IMR-90 (cell line): ENCODE data around the gene PPIH. TPM values are rescaled to one million over a fixed set of nuclear protein-coding genes. Genes with fewer than 3 reads are reported as not detected.

Experiments
- ATAC-seq: fragments of 200-7000 bp; cut with Tn5 transposase; 2 replicates; pipeline ENCODE4 v1.9.1; 2020; ENCODE audit warnings: low read depth, mild to moderate bottlenecking, moderate library complexity
- BruUV-seq: library from RNA; stranded (reverse); fragments of 400-500 nt; replicated peaks from 2 replicates; lab custom pipeline; 2021; lab: Mats Ljungman, UMichigan
- CTCF ChIA-PET: fragments of 300-600 bp; formaldehyde crosslinking; extraction: SDS; loops from one replicate; lab custom pipeline; 2021; ENCODE audit warnings: antibody characterized with exemption; lab: Yijun Ruan, JAX
- POLR2A ChIA-PET: fragments of 300-600 bp; sonication (Branson Sonifier 250); formaldehyde crosslinking; loops from one replicate; lab custom pipeline; 2022; ENCODE audit warnings: antibody characterized with exemption; ENCODE audit not compliant: unreplicated experiment; lab: Charles Lee
- DNase-seq: peaks from one replicate; pipeline ENCODE4 v3.0.0; 2013
- H2AFZ ChIP-seq: replicated peaks from 2 replicates; pipeline ENCODE3; 2013; ENCODE audit warnings: low read length, mild to moderate bottlenecking; ENCODE audit not compliant: poor library complexity
- H2AK5ac ChIP-seq: 2 replicates; pipeline ENCODE4 v1.6.1; 2013; ENCODE audit warnings: low read depth, low read length, inconsistent platforms
- H2AK9ac ChIP-seq: replicated peaks from 2 replicates; pipeline ENCODE3; 2013; ENCODE audit warnings: mild to moderate bottlenecking, low read depth, low read length, moderate library complexity; ENCODE audit not compliant: poor library complexity
- H2BK120ac ChIP-seq: 2 replicates; pipeline ENCODE4 v1.6.1; 2013; ENCODE audit warnings: low read depth, low read length, inconsistent platforms
- H2BK15ac ChIP-seq: 3 replicates; pipeline ENCODE4 v1.6.1; 2013; ENCODE audit warnings: low read depth, low read length, inconsistent platforms
- H2BK20ac ChIP-seq: 2 replicates; pipeline ENCODE4 v1.6.1; 2013; ENCODE audit warnings: low read depth, mild to moderate bottlenecking, inconsistent platforms, low read length, moderate library complexity
- H2BK5ac ChIP-seq: 2 replicates; pipeline ENCODE4 v1.6.1; 2013; ENCODE audit warnings: mild to moderate bottlenecking, low read depth, low read length, inconsistent platforms; ENCODE audit not compliant: poor library complexity, severe bottlenecking
- H3K14ac ChIP-seq: replicated peaks from 2 replicates; pipeline ENCODE4 v1.6.1; 2013; ENCODE audit warnings: low read depth, low read length, inconsistent platforms
- H3K18ac ChIP-seq: 2 replicates; pipeline ENCODE4 v1.6.1; 2013; ENCODE audit warnings: low read depth, low read length, control low read depth
- H3K23ac ChIP-seq: 2 replicates; pipeline ENCODE4 v1.6.1; 2013; ENCODE audit warnings: low read depth, low read length, inconsistent platforms
- H3K27ac ChIP-seq: 2 replicates; pipeline ENCODE4 v1.5.1; 2013; ENCODE audit warnings: mild to moderate bottlenecking, control low read depth, low read length; ENCODE audit not compliant: insufficient read depth
- H3K27me3 ChIP-seq: 2 replicates; pipeline ENCODE4 v1.6.1; 2013; ENCODE audit warnings: low read length; ENCODE audit not compliant: control insufficient read depth, insufficient read depth
- H3K36me3 ChIP-seq: 2 replicates; pipeline ENCODE4 v1.6.1; 2013; ENCODE audit warnings: low read length, mixed read lengths; ENCODE audit not compliant: control insufficient read depth, insufficient read depth
- H3K4ac ChIP-seq: 2 replicates; pipeline ENCODE4 v1.6.1; 2013; ENCODE audit warnings: low read depth, low read length, inconsistent platforms
- H3K4me1 ChIP-seq: 2 replicates; pipeline ENCODE4 v1.6.1; 2013; ENCODE audit warnings: low read length, mixed read lengths; ENCODE audit not compliant: control insufficient read depth, insufficient read depth
- H3K4me2 ChIP-seq: 2 replicates; pipeline ENCODE4 v1.6.1; 2013; ENCODE audit warnings: low read depth, mild to moderate bottlenecking, control low read depth, low read length, moderate library complexity
- H3K4me3 ChIP-seq: 2 replicates; pipeline ENCODE4 v1.5.1; 2013; ENCODE audit warnings: low read depth, mild to moderate bottlenecking, control low read depth, low read length, moderate library complexity; ENCODE audit not compliant: insufficient read depth
- H3K56ac ChIP-seq: 2 replicates; pipeline ENCODE4 v1.6.1; 2013; ENCODE audit warnings: low read length, inconsistent platforms; ENCODE audit not compliant: insufficient read depth; ENCODE audit errors: extremely low read depth
- H3K79me1 ChIP-seq, 2 experiments: 2 replicates each; pipeline ENCODE4 v1.6.1; 2013; ENCODE audit warnings: low read length in 2 of 2, inconsistent platforms in 1 of 2, low read depth in 1 of 2
- H3K9ac ChIP-seq: 2 replicates; pipeline ENCODE4 v1.6.1; 2013; ENCODE audit warnings: low read depth, low read length, control low read depth
- H3K9me1 ChIP-seq: 2 replicates; pipeline ENCODE4 v1.6.1; 2013; ENCODE audit warnings: low read length, inconsistent platforms; ENCODE audit not compliant: insufficient read depth
- H3K9me3 ChIP-seq: 2 replicates; pipeline ENCODE4 v1.6.1; 2013; ENCODE audit warnings: low read length; ENCODE audit not compliant: control insufficient read depth, insufficient read depth
- H4K20me1 ChIP-seq: 2 replicates; pipeline ENCODE4 v1.6.1; 2013; ENCODE audit warnings: low read length, inconsistent platforms; ENCODE audit not compliant: insufficient read depth
- H4K5ac ChIP-seq: 2 replicates; pipeline ENCODE4 v1.6.1; 2013; ENCODE audit warnings: mild to moderate bottlenecking, low read depth, low read length, control low read depth
- H4K8ac ChIP-seq, 2 experiments: 2 replicates each; pipeline ENCODE4 v1.6.1; 2013; ENCODE audit warnings: low read depth in 2 of 2, low read length in 2 of 2, control low read depth in 1 of 2, inconsistent platforms in 1 of 2
- H4K91ac ChIP-seq: 2 replicates; pipeline ENCODE4 v1.6.1; 2013; ENCODE audit warnings: low read depth, low read length, inconsistent platforms; ENCODE audit not compliant: insufficient read depth
- BHLHE40 ChIP-seq: fragments of 150-350 bp; IDR thresholded peaks from 2 replicates; pipeline ENCODE4 v1.6.1; 2016; ENCODE audit warnings: mild to moderate bottlenecking, low read depth, low read length
- CEBPB ChIP-seq: IDR thresholded peaks from 2 replicates; pipeline ENCODE4 v1.6.1; 2012; ENCODE audit warnings: low read depth, low read length, improper control_type of control experiment
- CHD1 ChIP-seq: IDR thresholded peaks from 2 replicates; pipeline ENCODE4 v1.6.1; 2012; ENCODE audit warnings: low read depth, low read length, improper control_type of control experiment
- CTCF ChIP-seq: conservative IDR thresholded peaks from 2 replicates; pipeline ENCODE4 v1.5.1; 2012; ENCODE audit warnings: mild to moderate bottlenecking, low read depth, low read length, improper control_type of control experiment
- ELK1 ChIP-seq: fragments of 150-350 bp; IDR thresholded peaks from 2 replicates; pipeline ENCODE4 v1.6.1; 2016; ENCODE audit warnings: low read depth, mild to moderate bottlenecking, low read length, moderate library complexity, borderline replicate concordance
- FOS ChIP-seq: fragments of 150-350 bp; IDR thresholded peaks from 2 replicates; pipeline ENCODE4 v1.6.1; 2016; ENCODE audit warnings: low read depth, low read length
- MAFK ChIP-seq: IDR thresholded peaks from 2 replicates; pipeline ENCODE4 v1.6.1; 2012; ENCODE audit warnings: low read depth, low read length, improper control_type of control experiment
- MAZ ChIP-seq: IDR thresholded peaks from 2 replicates; pipeline ENCODE4 v1.6.1; 2012; ENCODE audit warnings: low read depth, mild to moderate bottlenecking, low read length, improper control_type of control experiment, moderate library complexity, borderline replicate concordance
- MXI1 ChIP-seq: IDR thresholded peaks from 2 replicates; pipeline ENCODE4 v1.6.1; 2012; ENCODE audit warnings: low read depth, mild to moderate bottlenecking, low read length, moderate library complexity, borderline replicate concordance
- NFE2L2 ChIP-seq: fragments of 150-350 bp; IDR thresholded peaks from 2 replicates; pipeline ENCODE4 v1.6.1; 2016; ENCODE audit warnings: low read depth, mild to moderate bottlenecking, low read length
- POLR2A ChIP-seq: IDR thresholded peaks from 2 replicates; pipeline ENCODE4 v1.6.1; 2012; ENCODE audit warnings: mild to moderate bottlenecking, low read depth, low read length
- RAD21 ChIP-seq: IDR thresholded peaks from 2 replicates; pipeline ENCODE4 v1.6.1; 2012; ENCODE audit warnings: low read length, improper control_type of control experiment
- RCOR1 ChIP-seq: IDR thresholded peaks from 2 replicates; pipeline ENCODE4 v1.6.1; 2012; ENCODE audit warnings: mild to moderate bottlenecking, low read length, improper control_type of control experiment; ENCODE audit not compliant: insufficient replicate concordance
- RFX5 ChIP-seq: IDR thresholded peaks from 2 replicates; pipeline ENCODE4 v1.8.0; 2012; ENCODE audit warnings: low read depth, mild to moderate bottlenecking, low read length, moderate library complexity
- SMC3 ChIP-seq: fragments of 150-350 bp; IDR thresholded peaks from 2 replicates; pipeline ENCODE4 v1.6.1; 2016; ENCODE audit warnings: low read depth, mild to moderate bottlenecking, antibody characterized with exemption, low read length, moderate library complexity
- USF2 ChIP-seq: fragments of 150-350 bp; IDR thresholded peaks from 2 replicates; pipeline ENCODE4 v1.6.1; 2017; ENCODE audit warnings: mild to moderate bottlenecking, antibody characterized with exemption, low read length, low read depth
- WGBS, 2 experiments: methylation state at CpG; one replicate each; pipeline versions ENCODE4 v1.1.5 to v1.1.7; 2013; ENCODE audit warnings: missing lambda C conversion rate in 2 of 2; ENCODE audit not compliant: insufficient read length in 1 of 2; ENCODE audit errors: extremely low coverage in 2 of 2; 5-methylcytosine and 5-hydroxymethylcytosine counted together
- dilution Hi-C: fragments of 300-500 bp; cut with HindIII; formaldehyde crosslinking; loops from one replicate; pipeline ENCODE4 v1.14.3; 2018; ENCODE audit warnings: low sequenced_read_pairs; ENCODE audit not compliant: unreplicated experiment
- in situ Hi-C: fragments of 300-500 bp; cut with MboI; formaldehyde crosslinking; loops from 3 replicates; pipeline ENCODE4 v1.14.3; 2019; ENCODE audit warnings: low sequenced_read_pairs, inconsistent platforms, mixed read lengths
- intact Hi-C: fragments of 100-400 bp; cut with micrococcal nuclease; formaldehyde crosslinking; loops from 2 replicates; pipeline ENCODE4 v1.10.0; 2022
- polyA plus RNA-seq, 3 experiments: library from polyadenylated mRNA; depleted of rRNA; stranded (reverse); fragments of >200 nt; gene quantifications; 2 replicates each; pipeline ENCODE4 v1.2.3, GENCODE V29; 2012; ENCODE audit warnings: low replicate concordance in 1 of 3
- total RNA-seq: library from RNA; depleted of rRNA; stranded (reverse); fragments of >200 nt; gene quantifications from 2 replicates; pipeline ENCODE4 v1.2.3, GENCODE V29; 2012

The PPIH gene
- total and polyA plus RNA-seq, 2 of the 4 experiments (the other 2 are of a cell fraction), result 22.4 to 52.1 TPM

- no peak overlapping the region for H3K4ac ChIP-seq
- H2BK120ac ChIP-seq, result no peak overlapping the region
- in situ Hi-C loops, result no loop called here
- no peak overlapping the region for H2AK5ac ChIP-seq
- no peak overlapping the region for H3K27ac ChIP-seq
- no peak overlapping the region for H3K9ac ChIP-seq
- H3K4me1 ChIP-seq, result no peaks in the 10 kb centered on the region
- WGBS, 2 experiments, result no CpG with 5 or more reads among the region's 6 CpGs
- H2BK5ac ChIP-seq, result no peak overlapping the region
- no peaks in the 10 kb centered on the region for H3K9me3 ChIP-seq
- no TSS peak for BruUV-seq
- no peak overlapping the region for H2BK20ac ChIP-seq
- H3K4me3 ChIP-seq, result no peak overlapping the region
- DNase-seq (no peak), ATAC-seq (no peak)
- no peak overlapping the region for H4K8ac ChIP-seq
- intact Hi-C loops, result no loop called here
- no peaks in the 10 kb centered on the region for H3K36me3 ChIP-seq
- H4K5ac ChIP-seq, result no peak overlapping the region
- no peaks in the 10 kb centered on the region for H4K20me1 ChIP-seq
- no peak overlapping the region for H3K14ac ChIP-seq
- H3K18ac ChIP-seq, result no peak overlapping the region
- no peaks in the 10 kb centered on the region for H3K79me1 ChIP-seq
- POLR2A ChIA-PET, result no interaction called here
- H4K91ac ChIP-seq, result no peak overlapping the region
- TF ChIP-seq POLR2A (no peak), CTCF (no peak), MXI1 (no peak), FOS (no peak), RCOR1 (no peak), SMC3 (no peak), ELK1 (no peak), MAZ (no peak), BHLHE40 (no peak), CEBPB (no peak), RAD21 (no peak), MAFK (no peak), NFE2L2 (no peak), RFX5 (no peak), USF2 (no peak), CHD1 (no peak)
- CTCF ChIA-PET, result interaction anchor here (0.7 kb wide), 1 partner anchor 1467 kb away, joined by 3 read pairs; no protein-coding TSS in a partner anchor
- no peak overlapping the region for H3K56ac ChIP-seq
- dilution Hi-C loops, result no loop called here
- no peak overlapping the region for H3K4me2 ChIP-seq
- H2AFZ ChIP-seq, result no peak overlapping the region
- no peaks in the 10 kb centered on the region for H3K27me3 ChIP-seq
- H3K9me1 ChIP-seq, result no peaks in the 10 kb centered on the region
- H2BK15ac ChIP-seq, result no peak overlapping the region
- H3K23ac ChIP-seq, result no peak overlapping the region
- no peak overlapping the region for H2AK9ac ChIP-seq
Measured at GRCh38 chr1:42723511-42723910, 65.3 kb downstream of the PPIH start.
